ENCODE measurements around the gene P2RX6.
"Not testable (repeated sequence)": the region's sequence is repeated elsewhere in the genome, so short reads cannot be mapped to it uniquely, and the experiment has no call there.

Gene P2RX6

GRCh38 chr22:20994902-20995241 lies 20.1 kb upstream of the P2RX6 start:
- DNase-seq = no peak

GRCh38 chr22:20995329-20996030 lies 19.5 kb upstream of the P2RX6 start:
- no peak for DNase-seq

GRCh38 chr22:20996031-20996410 lies 18.9 kb upstream of the P2RX6 start:
- DNase-seq = no peak

GRCh38 chr22:20996598-20997535 lies 18.1 kb upstream of the P2RX6 start:
- no peak for DNase-seq

GRCh38 chr22:20997536-20998257 lies 17.3 kb upstream of the P2RX6 start:
- no peak for DNase-seq

GRCh38 chr22:20998411-20999336 lies 16.3 kb upstream of the P2RX6 start:
- DNase-seq = no peak

- DNase-seq = no peak
These were observed 15.4 kb upstream of the P2RX6 start for GRCh38 chr22:20999350-21000206.

GRCh38 chr22:21000207-21000986 lies 14.6 kb upstream of the P2RX6 start:
- DNase-seq = no peak

- DNase-seq = no peak
These were observed 13.9 kb upstream of the P2RX6 start for GRCh38 chr22:21000987-21001600.

GRCh38 chr22:21001601-21002325 lies 13.2 kb upstream of the P2RX6 start, which contains the start of gene THAP7:
Gene THAP7, minus strand, starts transcription at chr22:21002118. Its CDS starts 207 bp downstream, at chr22:21001911.
- DNase-seq = peak; percentile 94

- DNase-seq = no peak
These were observed 11.2 kb upstream of the P2RX6 start for GRCh38 chr22:21003782-21004181.

- not testable (repeated sequence) for DNase-seq
These were observed 5.8 kb upstream of the P2RX6 start for GRCh38 chr22:21009208-21009607.

GRCh38 chr22:21009638-21010425 lies 5.1 kb upstream of the P2RX6 start:
- peak; percentile 44 for DNase-seq

GRCh38 chr22:21010426-21011113 lies 4.4 kb upstream of the P2RX6 start:
- DNase-seq = no peak

GRCh38 chr22:21012446-21013407 lies 2.2 kb upstream of the P2RX6 start:
- DNase-seq = no peak

GRCh38 chr22:21013657-21014201 lies 1.2 kb upstream of the P2RX6 start:
- DNase-seq = no peak

Data from fibroblast of skin of abdomen (primary cell).